IMR-90 (cell line): ENCODE data around the gene ABHD3. TPM values are rescaled to one million over a fixed set of nuclear protein-coding genes. Genes with fewer than 3 reads are reported as not detected.

Experiments used
- ATAC-seq: fragments of 200-7000 bp; cut with Tn5 transposase; 2 replicates; pipeline ENCODE4 v1.9.1; 2020; ENCODE audit warnings: low read depth, mild to moderate bottlenecking, moderate library complexity
- BruUV-seq: library from RNA; stranded (reverse); fragments of 400-500 nt; replicated peaks from 2 replicates; lab custom pipeline; 2021; lab: Mats Ljungman, UMichigan
- CTCF ChIA-PET: fragments of 300-600 bp; formaldehyde crosslinking; extraction: SDS; loops from one replicate; lab custom pipeline; 2021; ENCODE audit warnings: antibody characterized with exemption; lab: Yijun Ruan, JAX
- POLR2A ChIA-PET: fragments of 300-600 bp; sonication (Branson Sonifier 250); formaldehyde crosslinking; loops from one replicate; lab custom pipeline; 2022; ENCODE audit warnings: antibody characterized with exemption; ENCODE audit not compliant: unreplicated experiment; lab: Charles Lee
- DNase-seq: peaks from one replicate; pipeline ENCODE4 v3.0.0; 2013
- H2AFZ ChIP-seq: replicated peaks from 2 replicates; pipeline ENCODE3; 2013; ENCODE audit warnings: low read length, mild to moderate bottlenecking; ENCODE audit not compliant: poor library complexity
- H2AK5ac ChIP-seq: 2 replicates; pipeline ENCODE4 v1.6.1; 2013; ENCODE audit warnings: low read depth, low read length, inconsistent platforms
- H2AK9ac ChIP-seq: replicated peaks from 2 replicates; pipeline ENCODE3; 2013; ENCODE audit warnings: mild to moderate bottlenecking, low read depth, low read length, moderate library complexity; ENCODE audit not compliant: poor library complexity
- H2BK120ac ChIP-seq: 2 replicates; pipeline ENCODE4 v1.6.1; 2013; ENCODE audit warnings: low read depth, low read length, inconsistent platforms
- H2BK15ac ChIP-seq: 3 replicates; pipeline ENCODE4 v1.6.1; 2013; ENCODE audit warnings: low read depth, low read length, inconsistent platforms
- H2BK20ac ChIP-seq: 2 replicates; pipeline ENCODE4 v1.6.1; 2013; ENCODE audit warnings: low read depth, mild to moderate bottlenecking, inconsistent platforms, low read length, moderate library complexity
- H2BK5ac ChIP-seq: 2 replicates; pipeline ENCODE4 v1.6.1; 2013; ENCODE audit warnings: mild to moderate bottlenecking, low read depth, low read length, inconsistent platforms; ENCODE audit not compliant: poor library complexity, severe bottlenecking
- H3K14ac ChIP-seq: replicated peaks from 2 replicates; pipeline ENCODE4 v1.6.1; 2013; ENCODE audit warnings: low read depth, low read length, inconsistent platforms
- H3K18ac ChIP-seq: 2 replicates; pipeline ENCODE4 v1.6.1; 2013; ENCODE audit warnings: low read depth, low read length, control low read depth
- H3K23ac ChIP-seq: 2 replicates; pipeline ENCODE4 v1.6.1; 2013; ENCODE audit warnings: low read depth, low read length, inconsistent platforms
- H3K27ac ChIP-seq: 2 replicates; pipeline ENCODE4 v1.5.1; 2013; ENCODE audit warnings: mild to moderate bottlenecking, control low read depth, low read length; ENCODE audit not compliant: insufficient read depth
- H3K27me3 ChIP-seq: 2 replicates; pipeline ENCODE4 v1.6.1; 2013; ENCODE audit warnings: low read length; ENCODE audit not compliant: control insufficient read depth, insufficient read depth
- H3K36me3 ChIP-seq: 2 replicates; pipeline ENCODE4 v1.6.1; 2013; ENCODE audit warnings: low read length, mixed read lengths; ENCODE audit not compliant: control insufficient read depth, insufficient read depth
- H3K4ac ChIP-seq: 2 replicates; pipeline ENCODE4 v1.6.1; 2013; ENCODE audit warnings: low read depth, low read length, inconsistent platforms
- H3K4me1 ChIP-seq: 2 replicates; pipeline ENCODE4 v1.6.1; 2013; ENCODE audit warnings: low read length, mixed read lengths; ENCODE audit not compliant: control insufficient read depth, insufficient read depth
- H3K4me2 ChIP-seq: 2 replicates; pipeline ENCODE4 v1.6.1; 2013; ENCODE audit warnings: low read depth, mild to moderate bottlenecking, control low read depth, low read length, moderate library complexity
- H3K4me3 ChIP-seq: 2 replicates; pipeline ENCODE4 v1.5.1; 2013; ENCODE audit warnings: low read depth, mild to moderate bottlenecking, control low read depth, low read length, moderate library complexity; ENCODE audit not compliant: insufficient read depth
- H3K56ac ChIP-seq: 2 replicates; pipeline ENCODE4 v1.6.1; 2013; ENCODE audit warnings: low read length, inconsistent platforms; ENCODE audit not compliant: insufficient read depth; ENCODE audit errors: extremely low read depth
- H3K79me1 ChIP-seq, 2 experiments: 2 replicates each; pipeline ENCODE4 v1.6.1; 2013; ENCODE audit warnings: low read length in 2 of 2, inconsistent platforms in 1 of 2, low read depth in 1 of 2
- H3K9ac ChIP-seq: 2 replicates; pipeline ENCODE4 v1.6.1; 2013; ENCODE audit warnings: low read depth, low read length, control low read depth
- H3K9me1 ChIP-seq: 2 replicates; pipeline ENCODE4 v1.6.1; 2013; ENCODE audit warnings: low read length, inconsistent platforms; ENCODE audit not compliant: insufficient read depth
- H3K9me3 ChIP-seq: 2 replicates; pipeline ENCODE4 v1.6.1; 2013; ENCODE audit warnings: low read length; ENCODE audit not compliant: control insufficient read depth, insufficient read depth
- H4K20me1 ChIP-seq: 2 replicates; pipeline ENCODE4 v1.6.1; 2013; ENCODE audit warnings: low read length, inconsistent platforms; ENCODE audit not compliant: insufficient read depth
- H4K5ac ChIP-seq: 2 replicates; pipeline ENCODE4 v1.6.1; 2013; ENCODE audit warnings: mild to moderate bottlenecking, low read depth, low read length, control low read depth
- H4K8ac ChIP-seq, 2 experiments: 2 replicates each; pipeline ENCODE4 v1.6.1; 2013; ENCODE audit warnings: low read depth in 2 of 2, low read length in 2 of 2, control low read depth in 1 of 2, inconsistent platforms in 1 of 2
- H4K91ac ChIP-seq: 2 replicates; pipeline ENCODE4 v1.6.1; 2013; ENCODE audit warnings: low read depth, low read length, inconsistent platforms; ENCODE audit not compliant: insufficient read depth
- BHLHE40 ChIP-seq: fragments of 150-350 bp; IDR thresholded peaks from 2 replicates; pipeline ENCODE4 v1.6.1; 2016; ENCODE audit warnings: mild to moderate bottlenecking, low read depth, low read length
- CEBPB ChIP-seq: IDR thresholded peaks from 2 replicates; pipeline ENCODE4 v1.6.1; 2012; ENCODE audit warnings: low read depth, low read length, improper control_type of control experiment
- CHD1 ChIP-seq: IDR thresholded peaks from 2 replicates; pipeline ENCODE4 v1.6.1; 2012; ENCODE audit warnings: low read depth, low read length, improper control_type of control experiment
- MAFK ChIP-seq: IDR thresholded peaks from 2 replicates; pipeline ENCODE4 v1.6.1; 2012; ENCODE audit warnings: low read depth, low read length, improper control_type of control experiment
- MXI1 ChIP-seq: IDR thresholded peaks from 2 replicates; pipeline ENCODE4 v1.6.1; 2012; ENCODE audit warnings: low read depth, mild to moderate bottlenecking, low read length, moderate library complexity, borderline replicate concordance
- NFE2L2 ChIP-seq: fragments of 150-350 bp; IDR thresholded peaks from 2 replicates; pipeline ENCODE4 v1.6.1; 2016; ENCODE audit warnings: low read depth, mild to moderate bottlenecking, low read length
- POLR2A ChIP-seq: IDR thresholded peaks from 2 replicates; pipeline ENCODE4 v1.6.1; 2012; ENCODE audit warnings: mild to moderate bottlenecking, low read depth, low read length
- RAD21 ChIP-seq: IDR thresholded peaks from 2 replicates; pipeline ENCODE4 v1.6.1; 2012; ENCODE audit warnings: low read length, improper control_type of control experiment
- RCOR1 ChIP-seq: IDR thresholded peaks from 2 replicates; pipeline ENCODE4 v1.6.1; 2012; ENCODE audit warnings: mild to moderate bottlenecking, low read length, improper control_type of control experiment; ENCODE audit not compliant: insufficient replicate concordance
- SMC3 ChIP-seq: fragments of 150-350 bp; IDR thresholded peaks from 2 replicates; pipeline ENCODE4 v1.6.1; 2016; ENCODE audit warnings: low read depth, mild to moderate bottlenecking, antibody characterized with exemption, low read length, moderate library complexity
- WGBS, 2 experiments: methylation state at CpG; one replicate each; pipeline versions ENCODE4 v1.1.5 to v1.1.7; 2013; ENCODE audit warnings: missing lambda C conversion rate in 2 of 2; ENCODE audit not compliant: insufficient read length in 1 of 2; ENCODE audit errors: extremely low coverage in 2 of 2; 5-methylcytosine and 5-hydroxymethylcytosine counted together
- dilution Hi-C: fragments of 300-500 bp; cut with HindIII; formaldehyde crosslinking; loops from one replicate; pipeline ENCODE4 v1.14.3; 2018; ENCODE audit warnings: low sequenced_read_pairs; ENCODE audit not compliant: unreplicated experiment
- in situ Hi-C: fragments of 300-500 bp; cut with MboI; formaldehyde crosslinking; loops from 3 replicates; pipeline ENCODE4 v1.14.3; 2019; ENCODE audit warnings: low sequenced_read_pairs, inconsistent platforms, mixed read lengths
- intact Hi-C: fragments of 100-400 bp; cut with micrococcal nuclease; formaldehyde crosslinking; loops from 2 replicates; pipeline ENCODE4 v1.10.0; 2022
- polyA plus RNA-seq, 3 experiments: library from polyadenylated mRNA; depleted of rRNA; stranded (reverse); fragments of >200 nt; gene quantifications; 2 replicates each; pipeline ENCODE4 v1.2.3, GENCODE V29; 2012; ENCODE audit warnings: low replicate concordance in 1 of 3
- total RNA-seq: library from RNA; depleted of rRNA; stranded (reverse); fragments of >200 nt; gene quantifications from 2 replicates; pipeline ENCODE4 v1.2.3, GENCODE V29; 2012
- TF ChIP-seq, protein P1 (sequence below): fragments of 150-350 bp; IDR thresholded peaks from 2 replicates; pipeline ENCODE4 v1.6.1; 2016; ENCODE audit warnings: low read depth, mild to moderate bottlenecking, low read length, moderate library complexity, borderline replicate concordance
- TF ChIP-seq, protein P2 (sequence below): fragments of 150-350 bp; IDR thresholded peaks from 2 replicates; pipeline ENCODE4 v1.6.1; 2017; ENCODE audit warnings: mild to moderate bottlenecking, antibody characterized with exemption, low read length, low read depth
- TF ChIP-seq, protein P3 (sequence below): conservative IDR thresholded peaks from 2 replicates; pipeline ENCODE4 v1.5.1; 2012; ENCODE audit warnings: mild to moderate bottlenecking, low read depth, low read length, improper control_type of control experiment

Gene ABHD3
- total and polyA plus RNA-seq, 2 of the 4 experiments (the other 2 are of a cell fraction) = 4.5 to 5.5 TPM

DNA sequence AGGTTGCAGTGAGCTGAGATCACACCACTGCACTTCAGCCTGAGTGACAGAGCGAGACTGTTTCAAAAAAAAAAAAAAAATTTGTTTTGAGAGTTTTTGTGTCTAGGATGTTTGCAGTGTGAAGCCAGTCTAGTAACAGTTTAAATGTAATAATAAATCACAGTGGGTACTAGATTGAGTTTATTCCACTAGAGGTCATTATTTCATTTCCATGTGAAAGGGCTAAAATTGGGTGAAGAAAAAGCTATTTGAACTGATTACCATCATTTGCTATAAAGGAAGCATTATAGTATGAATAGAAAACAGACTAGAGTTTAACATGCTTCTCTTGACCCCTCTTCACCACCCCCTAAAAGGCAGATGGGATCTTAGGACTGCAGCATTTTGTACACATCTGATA is 72.2 kb downstream of the ABHD3 start:
- whole genome bisulfite sequencing, 2 experiments = no CpG with 5 or more reads among the region's 1 CpG
- ATAC-seq (no peak; the same call in 1 of the 2 replicates), DNase-seq (no peak)
- Histone ChIP-seq H3K23ac (no peak overlapping the region), H3K4me1 (no peaks in the 10 kb centered on the region), H4K8ac (no peak overlapping the region), H2AK5ac (no peak overlapping the region), H2BK5ac (no peak overlapping the region), H3K9ac (no peak overlapping the region), H3K9me3 (no peaks in the 10 kb centered on the region), H2BK15ac (no peak overlapping the region), H3K4me2 (no peak overlapping the region), H3K4me3 (no peak overlapping the region), H3K18ac (no peak overlapping the region), H3K36me3 (peaks cover 19% of the 10 kb centered on the region), H3K56ac (no peak overlapping the region), H2BK20ac (no peak overlapping the region), H3K14ac (no peak overlapping the region), H4K91ac (no peak overlapping the region), H3K9me1 (no peaks in the 10 kb centered on the region), H4K5ac (no peak overlapping the region), H4K20me1 (peaks cover 6% of the 10 kb centered on the region), H2BK120ac (no peak overlapping the region), H2AK9ac (no peak overlapping the region), H3K4ac (no peak overlapping the region), H3K27ac (no peak overlapping the region), H3K27me3 (no peaks in the 10 kb centered on the region), H2AFZ (no peak overlapping the region), H3K79me1 (peaks cover 9 to 16% of the 10 kb centered on the region in 2 experiments; a peak in 3 of 4 replicates)
- dilution Hi-C loops (no loop called here), in situ Hi-C loops (no loop called here), intact Hi-C loops (loop anchor here (5.0 kb wide), 2 partner anchors 70 to 220 kb away; partner anchors contain the start of gene ABHD3)
- TF ChIP-seq NFE2L2 (no peak), RAD21 (no peak), MXI1 (no peak), RCOR1 (no peak), CEBPB (no peak), MAFK (no peak), BHLHE40 (no peak), SMC3 (no peak), POLR2A (no peak), CHD1 (no peak)
- TF ChIP-seq, protein P1, sequence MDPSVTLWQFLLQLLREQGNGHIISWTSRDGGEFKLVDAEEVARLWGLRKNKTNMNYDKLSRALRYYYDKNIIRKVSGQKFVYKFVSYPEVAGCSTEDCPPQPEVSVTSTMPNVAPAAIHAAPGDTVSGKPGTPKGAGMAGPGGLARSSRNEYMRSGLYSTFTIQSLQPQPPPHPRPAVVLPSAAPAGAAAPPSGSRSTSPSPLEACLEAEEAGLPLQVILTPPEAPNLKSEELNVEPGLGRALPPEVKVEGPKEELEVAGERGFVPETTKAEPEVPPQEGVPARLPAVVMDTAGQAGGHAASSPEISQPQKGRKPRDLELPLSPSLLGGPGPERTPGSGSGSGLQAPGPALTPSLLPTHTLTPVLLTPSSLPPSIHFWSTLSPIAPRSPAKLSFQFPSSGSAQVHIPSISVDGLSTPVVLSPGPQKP = no peak
- TF ChIP-seq, protein P2, sequence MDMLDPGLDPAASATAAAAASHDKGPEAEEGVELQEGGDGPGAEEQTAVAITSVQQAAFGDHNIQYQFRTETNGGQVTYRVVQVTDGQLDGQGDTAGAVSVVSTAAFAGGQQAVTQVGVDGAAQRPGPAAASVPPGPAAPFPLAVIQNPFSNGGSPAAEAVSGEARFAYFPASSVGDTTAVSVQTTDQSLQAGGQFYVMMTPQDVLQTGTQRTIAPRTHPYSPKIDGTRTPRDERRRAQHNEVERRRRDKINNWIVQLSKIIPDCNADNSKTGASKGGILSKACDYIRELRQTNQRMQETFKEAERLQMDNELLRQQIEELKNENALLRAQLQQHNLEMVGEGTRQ = no peak
- TF ChIP-seq, protein P3, sequence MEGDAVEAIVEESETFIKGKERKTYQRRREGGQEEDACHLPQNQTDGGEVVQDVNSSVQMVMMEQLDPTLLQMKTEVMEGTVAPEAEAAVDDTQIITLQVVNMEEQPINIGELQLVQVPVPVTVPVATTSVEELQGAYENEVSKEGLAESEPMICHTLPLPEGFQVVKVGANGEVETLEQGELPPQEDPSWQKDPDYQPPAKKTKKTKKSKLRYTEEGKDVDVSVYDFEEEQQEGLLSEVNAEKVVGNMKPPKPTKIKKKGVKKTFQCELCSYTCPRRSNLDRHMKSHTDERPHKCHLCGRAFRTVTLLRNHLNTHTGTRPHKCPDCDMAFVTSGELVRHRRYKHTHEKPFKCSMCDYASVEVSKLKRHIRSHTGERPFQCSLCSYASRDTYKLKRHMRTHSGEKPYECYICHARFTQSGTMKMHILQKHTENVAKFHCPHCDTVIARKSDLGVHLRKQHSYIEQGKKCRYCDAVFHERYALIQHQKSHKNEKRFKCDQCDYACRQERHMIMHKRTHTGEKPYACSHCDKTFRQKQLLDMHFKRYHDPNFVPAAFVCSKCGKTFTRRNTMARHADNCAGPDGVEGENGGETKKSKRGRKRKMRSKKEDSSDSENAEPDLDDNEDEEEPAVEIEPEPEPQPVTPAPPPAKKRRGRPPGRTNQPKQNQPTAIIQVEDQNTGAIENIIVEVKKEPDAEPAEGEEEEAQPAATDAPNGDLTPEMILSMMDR = no peak
- CTCF ChIA-PET = interaction anchor here (0.5 to 0.7 kb wide), 4 partner anchors 32 to 251 kb away, joined by 3 to 8 read pairs (median 4); partner anchors contain the start of gene ESCO1
- no TSS peak for BruUV-seq
- POLR2A ChIA-PET = no interaction called here
